ENCODE data around the gene ID2.
"Not testable (repeated sequence)": the region's sequence is repeated elsewhere in the genome, so short reads cannot be mapped to it uniquely, and the experiment has no call there.

Gene ID2

DNA sequence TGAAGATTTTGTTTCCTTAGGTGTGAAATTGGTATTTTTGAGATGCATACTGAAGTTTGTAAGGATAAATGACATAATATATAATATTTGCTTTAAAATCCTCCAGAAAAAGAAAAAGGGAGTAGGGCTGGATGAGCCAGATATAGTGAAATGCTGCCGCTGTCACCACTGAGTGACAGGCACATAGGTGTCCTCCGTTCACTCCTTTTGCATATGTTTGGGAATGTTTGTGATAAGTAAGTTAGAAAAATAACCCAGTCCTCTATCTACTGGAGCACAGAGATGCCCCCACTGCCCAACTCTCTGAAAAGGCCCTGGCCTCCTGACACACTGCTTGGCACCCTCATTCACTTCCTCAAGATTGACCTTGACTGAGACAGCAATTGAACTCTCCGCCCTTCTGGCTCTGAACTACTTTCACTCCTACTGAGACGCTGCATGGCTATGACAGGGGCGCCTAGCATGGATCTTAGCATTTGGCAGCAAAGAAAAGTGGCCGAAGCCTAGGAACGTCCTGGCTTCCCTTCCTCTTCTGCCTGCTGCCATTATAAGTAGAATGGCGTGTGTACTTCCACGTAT lies 10.1 kb downstream of the ID2 start:
- no peak for DNase-seq

DNA sequence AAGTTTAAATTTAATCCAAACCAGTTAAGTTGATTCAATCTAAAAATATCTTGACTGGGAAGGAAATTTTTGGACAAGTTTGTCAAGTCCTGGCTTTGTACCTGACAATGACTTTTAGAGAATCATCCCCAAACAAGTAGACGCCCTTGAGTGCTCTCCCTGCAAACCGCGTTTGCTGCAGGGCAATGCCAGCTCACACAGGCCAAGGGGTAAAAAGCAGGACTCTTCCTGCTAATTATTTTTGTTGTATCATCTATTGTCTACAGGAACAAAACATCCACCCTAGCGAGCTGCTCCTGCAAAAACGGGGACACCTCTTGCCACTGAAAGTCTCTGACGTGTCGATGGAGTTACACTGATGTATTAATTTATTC lies 10.9 kb downstream of the ID2 start:
- no peak for DNase-seq

DNA sequence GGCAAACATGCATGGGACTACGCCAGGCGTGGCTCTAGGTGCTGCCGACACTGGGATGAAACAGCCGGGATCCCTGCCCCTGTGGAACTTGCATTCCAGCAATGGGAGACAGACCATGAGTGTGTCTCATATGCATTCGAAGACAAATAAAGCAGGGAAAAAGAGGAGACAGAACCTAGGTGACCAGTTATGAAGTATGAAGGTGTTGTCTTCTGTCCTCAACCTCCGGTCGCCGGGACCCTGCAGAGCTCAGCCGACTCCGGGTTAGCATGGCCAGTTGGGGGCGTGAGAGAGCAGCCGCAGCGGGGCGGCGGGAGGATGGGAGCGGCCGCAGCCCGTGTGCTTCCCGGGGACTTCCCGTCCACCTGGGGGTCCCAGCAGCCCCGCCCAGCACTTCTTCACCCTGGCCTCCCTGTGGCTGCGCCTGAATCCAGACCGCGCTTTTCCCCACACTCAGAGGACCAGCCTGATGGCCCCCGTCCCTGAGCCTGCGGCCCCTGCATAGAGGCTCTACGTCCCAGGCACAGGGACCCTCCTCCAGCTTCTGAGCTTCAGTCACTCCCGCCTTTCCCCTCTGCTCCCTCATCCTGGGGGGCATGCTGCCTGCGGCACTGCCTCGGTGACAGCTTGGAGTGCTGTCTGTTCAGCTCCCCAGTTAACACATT lies 11.4 kb downstream of the ID2 start:
- peak; percentile 31 for DNase-seq

DNA sequence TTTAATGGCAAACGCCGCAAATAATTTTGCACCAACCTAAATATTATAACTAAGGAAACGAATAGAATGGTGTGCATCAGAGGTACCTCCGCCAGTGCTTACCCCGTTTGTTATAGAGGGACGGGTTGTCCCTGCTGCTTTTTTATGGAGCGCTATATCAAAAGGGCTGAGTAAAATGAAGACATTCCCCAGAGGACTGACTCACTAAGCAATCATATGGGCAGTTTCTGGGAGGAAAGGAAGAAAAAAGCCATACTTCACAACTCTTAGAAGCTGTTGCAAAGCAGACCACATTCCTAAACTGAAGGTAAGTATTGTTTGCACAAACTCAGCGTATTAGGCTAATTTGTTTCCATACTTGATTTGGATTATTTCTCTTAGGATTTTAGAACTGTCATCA lies 12.9 kb downstream of the ID2 start:
- no peak for DNase-seq

DNA sequence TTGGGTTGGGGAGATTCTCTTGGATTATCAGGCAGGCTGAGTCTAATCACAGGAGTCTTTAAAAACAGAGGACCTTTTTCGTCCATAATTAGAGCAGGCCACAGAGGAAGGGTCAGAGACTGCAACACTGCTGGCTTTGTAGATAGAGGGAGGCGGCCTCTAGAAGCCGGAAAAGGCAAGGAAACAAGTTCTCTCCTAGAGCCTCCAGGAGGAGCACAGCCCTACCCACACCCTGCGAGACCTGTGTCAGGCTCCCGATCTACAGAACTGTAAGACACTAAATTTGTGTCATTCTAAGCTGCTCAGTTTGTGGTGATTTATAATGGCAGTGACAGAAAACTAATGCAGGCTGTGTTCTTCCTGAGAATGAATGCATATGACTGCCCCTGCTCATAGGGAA lies 15.3 kb downstream of the ID2 start:
- no peak for DNase-seq

DNA sequence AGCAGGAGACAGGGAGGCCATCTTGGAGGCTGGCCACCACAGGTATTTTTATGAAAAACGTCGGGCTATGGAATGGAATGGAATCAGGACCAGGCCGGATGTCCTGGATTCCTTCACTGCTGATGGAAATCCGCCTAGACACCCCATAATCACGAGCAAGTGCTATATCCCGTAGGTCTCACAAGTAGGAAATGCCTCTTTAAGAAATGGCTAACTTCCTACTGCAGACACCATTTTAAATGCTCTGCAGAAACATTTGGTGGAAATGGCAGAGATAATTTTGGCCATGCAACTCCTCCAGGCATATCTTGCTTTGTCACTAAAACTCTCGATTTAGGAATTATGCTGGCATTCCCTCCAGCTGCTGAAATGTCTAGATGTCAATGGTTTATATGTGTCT lies 18.0 kb downstream of the ID2 start:
- no peak for DNase-seq

DNA sequence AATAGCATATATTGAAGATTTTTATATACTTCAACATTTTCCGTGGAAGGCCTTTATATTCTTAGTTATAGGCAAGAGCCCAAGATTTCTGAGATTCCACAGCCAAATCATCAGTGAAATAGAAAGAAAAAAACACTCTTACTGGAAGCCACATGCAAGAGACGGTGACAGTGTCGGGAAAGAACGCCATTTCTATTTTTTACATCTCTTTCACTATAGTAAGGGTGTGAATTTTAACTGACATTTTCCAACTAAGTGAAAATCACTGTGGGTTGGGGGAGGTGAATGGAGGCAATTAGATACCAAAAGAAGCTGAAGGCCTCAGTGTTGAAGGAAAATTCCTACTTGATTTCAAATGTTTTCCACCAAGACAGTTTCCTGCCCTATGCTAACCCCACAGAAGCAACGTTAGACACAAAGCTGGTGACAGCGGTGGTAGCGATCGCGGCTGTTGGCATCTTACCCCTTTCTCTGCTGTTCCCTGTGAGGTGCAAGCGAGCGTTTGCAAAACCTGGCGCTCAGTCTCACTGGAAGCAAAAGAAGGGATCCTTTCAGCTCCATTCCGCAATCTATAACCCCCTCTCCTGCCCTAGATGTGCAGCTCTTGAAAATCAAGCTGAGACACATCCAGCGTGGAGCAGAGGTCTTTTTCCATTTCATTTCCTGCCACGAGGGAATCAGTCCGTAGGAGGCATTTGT lies 20.0 kb downstream of the ID2 start:
- DNase-seq = no peak

DNA sequence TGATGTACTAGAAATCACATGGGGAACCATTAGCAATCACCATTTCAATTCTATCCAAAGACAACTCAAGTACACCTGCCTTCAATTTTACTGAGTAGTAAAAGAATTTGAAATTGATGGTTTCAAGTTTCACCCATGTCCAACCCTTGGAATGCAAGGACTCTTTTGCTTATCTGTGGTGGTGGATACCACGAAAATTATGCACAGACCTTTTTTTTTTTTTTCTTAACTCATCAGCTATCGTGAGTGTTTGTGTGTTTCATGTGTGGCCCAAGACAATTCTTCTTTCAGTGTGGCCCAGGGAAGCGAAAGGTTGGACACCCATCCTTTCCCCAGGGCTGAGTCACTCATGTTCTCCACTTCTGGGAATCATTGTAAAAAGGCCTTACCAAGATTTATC lies 23.1 kb downstream of the ID2 start:
- no peak for DNase-seq

DNA sequence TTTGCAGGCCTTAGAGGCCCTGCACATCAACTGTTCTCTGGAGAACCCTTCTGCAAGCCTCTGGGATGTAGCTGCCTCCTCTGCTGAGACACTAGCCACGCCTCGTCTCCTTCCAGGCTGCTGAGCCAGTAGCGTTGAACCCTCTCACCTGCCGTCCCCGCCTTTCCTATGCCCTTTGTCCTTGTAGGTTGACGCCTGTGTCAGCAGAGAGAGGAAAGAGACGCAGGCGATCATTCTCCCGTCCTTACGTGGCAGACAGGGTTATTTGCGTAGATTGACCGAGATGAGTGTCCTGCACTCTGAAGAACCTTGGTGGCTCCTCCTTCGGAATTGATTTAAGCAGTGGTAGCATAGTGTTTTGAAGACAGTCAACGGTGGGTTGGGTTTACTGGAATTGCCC lies 27.8 kb downstream of the ID2 start:
- DNase-seq = no peak

DNA sequence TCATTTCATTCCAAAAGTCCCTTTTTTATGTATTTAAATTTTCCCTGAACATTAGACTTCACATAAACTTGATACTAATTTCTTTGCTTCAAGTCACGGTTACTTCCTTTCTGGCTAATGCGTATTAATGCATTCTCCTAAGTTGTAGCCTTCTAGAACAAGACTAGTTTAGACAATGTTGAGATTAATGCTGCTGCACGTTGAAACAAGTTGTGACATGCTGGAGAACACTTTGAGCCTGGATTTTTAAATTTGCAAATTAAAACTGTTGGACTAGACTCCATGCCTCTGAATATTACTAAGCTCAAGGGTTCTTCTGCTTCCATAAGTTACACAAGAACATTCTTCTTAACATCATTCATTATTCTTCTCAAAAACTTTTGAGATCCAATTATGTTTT lies 29.1 kb downstream of the ID2 start:
- DNase-seq = no peak

DNA sequence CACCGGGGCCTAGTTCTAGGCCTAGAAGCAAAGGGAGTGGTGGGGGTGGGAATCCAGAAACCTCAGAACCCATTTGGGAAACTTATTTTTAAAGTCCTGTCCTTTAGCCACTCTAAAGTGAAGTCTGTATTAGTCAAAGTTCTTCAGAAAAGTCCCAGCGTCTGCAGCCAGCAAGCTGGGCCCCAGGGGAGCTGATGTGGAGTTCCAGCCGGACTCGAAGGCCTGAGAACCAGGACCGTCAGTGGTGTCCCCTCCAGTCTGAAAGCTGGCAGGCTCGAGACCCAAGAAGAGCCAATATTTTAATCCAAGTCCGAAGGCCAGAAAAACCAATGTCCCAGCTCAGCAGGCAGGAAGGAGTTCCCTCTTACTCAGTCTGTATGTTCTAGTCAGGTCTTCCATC lies 32.4 kb downstream of the ID2 start:
- no peak for DNase-seq

DNA sequence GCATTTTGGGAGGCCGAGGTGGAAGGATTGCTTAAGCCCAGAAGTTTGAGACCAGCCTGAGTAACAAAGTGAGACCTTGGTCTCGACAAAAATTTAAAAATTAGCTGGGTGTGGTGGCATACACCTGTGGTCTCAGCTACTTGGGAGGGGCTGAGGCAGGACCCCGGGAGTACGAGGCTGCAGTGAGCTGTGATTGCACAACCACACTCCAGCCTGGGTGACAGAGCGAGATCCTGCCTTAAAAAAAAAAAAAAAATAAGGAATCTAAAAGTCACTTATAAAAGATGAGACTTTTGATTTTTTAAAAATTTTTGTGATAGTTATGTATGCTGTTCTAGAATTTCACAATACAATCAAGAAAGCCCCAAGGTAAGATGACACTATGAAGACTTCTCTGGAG lies 33.1 kb downstream of the ID2 start:
- no peak for DNase-seq

DNA sequence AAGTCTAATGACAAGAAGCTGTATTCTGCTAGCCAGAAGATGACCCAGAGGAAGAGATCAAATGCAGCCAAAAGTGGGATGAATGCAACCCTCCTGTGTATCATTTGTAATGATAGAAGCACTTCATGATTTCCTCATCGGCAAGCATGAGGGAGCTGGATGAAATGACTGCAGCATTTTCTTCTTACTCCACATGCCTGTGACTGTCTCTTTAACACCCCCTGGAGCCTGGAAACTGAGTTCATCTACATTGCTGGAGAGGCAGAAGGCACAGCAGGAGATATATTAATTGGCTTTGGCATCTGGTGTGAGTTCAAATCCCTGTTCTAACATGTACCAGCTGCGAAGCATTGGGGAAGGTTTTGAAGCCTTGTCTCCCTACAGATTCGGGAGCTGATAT lies 37.7 kb downstream of the ID2 start:
- no peak for DNase-seq

DNA sequence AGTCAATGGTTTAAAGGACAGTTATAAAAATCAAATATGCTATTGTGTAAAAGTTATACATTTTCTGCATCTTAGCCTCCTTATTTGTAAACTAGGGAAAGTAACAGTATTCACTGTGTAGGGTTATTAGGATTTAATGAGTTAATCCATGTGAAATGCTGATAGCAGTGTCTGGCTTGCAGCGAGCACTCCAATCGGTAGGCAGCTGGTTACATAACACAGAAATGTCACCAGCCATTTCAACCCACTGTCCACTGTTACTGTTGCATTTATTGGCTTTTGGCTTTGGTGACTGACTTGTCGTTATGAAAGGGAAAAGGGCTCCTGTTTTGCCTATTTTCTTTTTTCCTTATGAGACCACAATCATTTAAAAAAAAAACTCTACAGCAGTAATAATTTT lies 38.9 kb downstream of the ID2 start:
- no peak for DNase-seq

DNA sequence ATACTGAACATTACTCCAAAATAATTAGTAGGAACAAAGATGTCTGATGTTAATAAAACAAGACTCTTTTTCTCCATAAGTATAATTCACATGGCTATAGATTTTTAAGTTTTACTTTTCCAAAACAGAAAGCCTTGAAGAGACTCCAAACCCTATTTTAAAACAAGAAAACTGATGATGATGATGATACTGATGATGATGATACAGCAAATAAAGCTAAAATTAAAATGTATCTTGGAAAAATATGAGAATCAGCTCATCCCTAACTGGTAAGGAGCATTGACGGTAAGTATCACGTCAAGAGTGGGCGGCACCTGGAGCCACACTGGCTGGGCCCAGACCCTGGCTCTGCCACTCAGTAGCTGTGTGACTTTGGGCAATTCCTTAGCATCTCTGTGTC lies 39.6 kb downstream of the ID2 start:
- no peak for DNase-seq

DNA sequence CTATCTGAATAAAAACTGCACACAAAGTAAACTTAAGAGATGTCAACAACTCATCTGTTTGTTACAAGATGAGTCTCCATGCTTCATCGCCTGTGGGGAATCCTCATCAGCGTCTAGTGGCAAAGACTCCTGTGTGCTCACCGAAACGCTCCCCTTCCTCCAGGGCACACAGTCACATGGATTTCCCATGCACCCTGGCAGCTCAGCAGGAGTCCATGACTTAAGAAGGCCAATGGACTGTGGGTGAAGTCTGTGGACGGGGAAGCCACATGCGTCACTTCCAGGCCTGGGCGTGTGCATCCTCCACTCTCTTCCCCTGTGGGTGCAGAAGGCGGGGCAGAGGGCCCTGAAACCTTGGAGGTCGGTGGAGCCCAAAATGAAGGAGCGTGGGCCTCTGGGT lies 41.1 kb downstream of the ID2 start:
- DNase-seq = no peak

DNA sequence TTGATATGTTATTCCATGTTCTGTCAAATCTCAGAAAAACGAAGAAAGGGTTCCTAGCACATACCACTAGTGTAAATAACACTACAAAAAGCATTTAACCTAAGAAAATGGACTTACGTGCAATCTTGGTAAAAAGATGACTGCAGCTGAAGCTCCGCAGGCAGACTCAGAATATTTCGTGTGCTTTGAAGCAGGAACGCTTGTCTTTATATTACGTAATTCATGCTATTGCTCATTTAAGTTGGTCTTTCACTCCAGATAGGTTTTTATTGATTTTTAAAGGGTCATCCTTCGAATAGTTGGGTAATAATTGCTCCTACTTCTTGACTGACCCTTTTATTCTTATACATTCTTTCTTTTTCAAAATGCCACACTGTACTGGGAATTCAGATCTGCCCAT lies 44.0 kb downstream of the ID2 start:
- no peak for DNase-seq

DNA sequence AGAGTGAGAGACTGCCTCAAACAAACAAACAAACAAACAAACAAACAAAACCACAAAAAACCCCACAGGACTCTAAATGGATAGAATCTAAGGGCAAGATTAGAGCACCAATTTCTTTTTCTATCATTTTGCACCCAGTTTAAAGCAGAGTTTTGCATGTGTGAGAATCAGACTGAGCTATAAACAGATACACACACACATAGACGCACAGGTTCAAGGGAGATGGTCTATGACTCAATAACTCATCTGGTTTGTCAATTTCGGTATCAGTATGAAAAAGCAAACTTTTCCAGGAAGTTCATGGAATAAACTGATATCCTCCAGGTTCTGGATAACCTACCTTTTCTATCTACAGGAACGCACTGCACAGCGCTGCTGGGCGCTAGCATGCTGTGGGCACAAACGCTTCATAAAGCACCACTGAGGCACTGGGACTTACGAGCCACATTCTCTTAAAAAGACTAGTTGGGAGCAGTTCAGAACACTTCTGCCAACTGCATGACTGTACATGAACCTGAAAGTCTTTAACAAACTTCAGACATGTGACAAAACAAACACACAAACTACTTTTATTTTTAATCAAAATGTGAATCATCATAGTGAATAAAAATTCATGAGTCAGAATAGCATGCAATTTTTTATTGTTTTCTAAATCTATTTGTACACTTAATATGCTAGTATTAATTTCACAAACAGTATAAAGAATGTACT lies 46.6 kb downstream of the ID2 start:
- no peak for DNase-seq

DNA sequence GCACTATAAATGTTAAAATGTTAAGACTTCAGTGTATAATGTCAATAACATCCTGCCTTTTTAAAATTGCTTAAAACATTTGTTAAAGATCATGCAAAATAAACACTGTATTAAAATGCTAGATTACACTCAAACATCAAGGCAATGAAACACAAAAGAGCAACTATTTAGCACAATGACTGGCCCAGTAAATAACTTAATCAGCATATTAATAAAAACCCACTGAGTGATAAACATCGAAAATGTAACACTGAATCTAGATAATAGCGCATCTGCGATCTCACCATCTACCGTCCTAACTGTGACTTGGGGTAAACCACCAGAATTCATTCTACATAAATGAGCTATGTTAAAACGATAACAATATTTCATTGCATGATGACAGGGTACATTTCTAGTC lies 47.2 kb downstream of the ID2 start:
- not testable (repeated sequence) for DNase-seq

DNA sequence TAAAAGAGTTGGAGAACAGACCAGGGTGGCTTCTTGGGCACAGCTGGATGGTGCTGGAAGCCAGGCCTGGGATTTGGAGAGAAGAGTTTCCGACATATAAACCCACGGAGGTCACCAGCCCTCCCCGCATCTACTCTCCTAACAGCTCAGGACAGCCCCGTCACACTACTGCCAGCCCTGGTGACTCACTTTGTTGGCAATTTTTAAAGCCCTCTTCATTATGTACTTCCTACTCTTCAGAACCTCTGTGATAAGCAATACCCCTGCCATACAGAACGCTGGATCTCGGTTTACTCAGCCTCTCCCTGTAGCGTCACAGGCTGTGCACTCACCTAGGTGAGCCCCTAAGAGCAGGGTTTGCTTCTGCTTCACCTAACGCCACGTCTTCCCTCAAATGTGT lies 48.1 kb downstream of the ID2 start:
- DNase-seq = no peak

DNA sequence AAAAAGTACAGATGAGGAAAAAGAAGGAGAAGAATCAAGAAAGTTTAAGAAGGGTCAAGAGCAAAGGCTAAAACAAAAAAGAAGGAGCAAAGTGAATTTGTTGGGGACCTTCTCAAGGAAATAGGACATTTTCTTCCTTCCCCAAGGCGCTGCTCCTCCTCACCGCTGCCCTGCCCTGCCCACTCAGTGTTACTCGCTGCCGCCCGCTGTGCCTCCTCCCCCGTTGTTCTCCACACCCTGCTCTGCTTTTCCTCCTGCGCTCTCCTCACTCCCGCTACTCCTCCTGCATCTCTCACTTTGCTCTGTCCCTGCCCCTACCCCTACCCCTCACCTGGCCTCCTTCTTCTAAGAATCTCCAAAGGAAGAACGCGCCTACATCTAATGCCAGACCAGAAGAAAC lies 50.7 kb downstream of the ID2 start:
- no peak for DNase-seq

Data from activated naive CD4-positive, alpha-beta T cell treated with anti-CD3 and anti-CD28 coated beads, Interleukin-2, amount 50 U/mL, for 16 hours (primary cell).